CD4-positive, alpha-beta T cell treated with Interferon gamma for 1 hour (primary cell): Measurements from ENCODE around the gene GPC3.
"Not testable (repeated sequence)": the region's sequence is repeated elsewhere in the genome, so short reads cannot be mapped to it uniquely, and the experiment has no call there.

Source experiments
- DNase-seq: peaks from one replicate; pipeline ENCODE4 v3.0.0-alpha.2; 2020

The GPC3 gene

GRCh38 chrX:133745349-133745748 is 240.0 kb downstream of the GPC3 start:
- peak; percentile 5 for DNase-seq

GRCh38 chrX:133742602-133743305 is 242.6 kb downstream of the GPC3 start:
- no peak for DNase-seq

DNA sequence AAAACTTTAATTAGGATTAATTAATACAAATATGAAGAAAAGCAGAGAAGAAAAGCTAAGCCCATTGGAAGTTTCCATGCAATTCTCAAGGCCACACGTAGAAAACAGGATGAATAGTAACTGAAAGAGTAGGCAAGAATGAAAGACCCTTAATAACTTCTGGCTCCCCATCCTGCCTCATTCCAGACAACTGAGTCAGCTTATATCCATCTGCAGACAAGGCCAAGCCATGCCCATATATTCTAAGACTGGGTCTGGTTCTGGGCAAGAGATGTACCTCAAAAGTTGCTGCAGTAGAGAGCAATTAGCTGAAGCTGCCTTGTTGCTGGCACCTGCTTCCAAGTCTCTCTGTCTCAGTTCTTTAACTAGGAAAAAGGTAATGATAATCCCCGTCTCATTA is 244.1 kb downstream of the GPC3 start:
- no peak for DNase-seq

DNA sequence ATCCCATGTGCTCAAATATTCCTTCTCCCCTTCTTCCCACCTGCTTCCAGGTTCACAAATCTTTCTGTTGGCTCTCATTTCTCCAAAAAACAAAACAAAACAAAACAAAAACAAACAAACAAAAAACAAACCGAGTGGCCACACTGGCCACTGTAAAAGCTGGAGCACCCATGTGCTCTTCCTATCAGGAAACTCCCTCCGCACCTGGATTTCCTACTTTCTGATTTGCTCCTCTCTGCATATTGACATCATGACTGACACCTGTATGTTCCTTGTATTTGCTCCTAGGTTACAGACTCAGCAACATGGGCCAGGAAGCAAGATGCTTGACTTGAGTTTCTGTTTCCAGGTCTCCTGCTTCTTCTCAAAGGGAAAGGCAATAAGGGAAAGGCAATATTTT is 258.8 kb downstream of the GPC3 start:
- no peak for DNase-seq

DNA sequence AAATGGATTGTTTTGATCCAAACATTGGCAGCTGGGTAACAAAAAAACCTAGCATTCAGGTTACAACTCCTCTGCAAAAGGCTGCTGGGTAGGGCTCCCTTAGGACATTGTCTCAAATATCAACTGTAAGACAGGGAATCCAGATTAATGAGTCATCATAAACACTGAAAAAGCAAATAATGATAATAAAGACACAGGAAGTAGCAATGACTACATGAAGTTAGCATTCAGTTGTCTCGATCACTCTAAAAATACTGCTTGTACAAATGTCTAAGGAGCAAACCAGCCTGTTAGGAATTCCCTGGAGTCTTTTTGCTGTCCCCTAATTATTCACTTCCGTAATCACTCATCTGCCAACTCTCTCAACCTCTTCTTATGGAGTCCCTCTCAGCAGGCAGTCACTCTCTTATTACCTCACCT is 259.2 kb downstream of the GPC3 start:
- DNase-seq, result no peak

- no peak for DNase-seq
Observed at GRCh38 chrX:133723930-133724329, 261.5 kb downstream of the GPC3 start.

DNA sequence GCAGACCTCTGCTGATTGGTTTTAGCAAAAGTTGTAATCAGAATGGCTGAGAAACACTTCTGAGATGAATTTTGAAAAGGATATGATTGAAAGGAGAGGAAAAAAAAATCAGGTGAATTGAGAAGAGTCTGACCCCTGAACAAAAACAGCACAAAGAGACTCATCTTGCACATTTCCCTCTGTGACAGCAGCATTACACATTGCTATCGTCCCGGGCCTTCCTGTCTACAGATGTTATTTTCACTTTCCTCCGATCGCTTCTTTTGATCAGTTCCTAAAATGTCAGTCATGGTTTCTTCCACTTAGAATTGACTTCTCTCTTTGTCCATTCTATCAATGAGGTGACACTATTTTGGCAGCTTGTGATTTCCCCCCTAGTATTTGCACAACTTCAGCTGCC is 262.6 kb downstream of the GPC3 start:
- no peak for DNase-seq

DNA sequence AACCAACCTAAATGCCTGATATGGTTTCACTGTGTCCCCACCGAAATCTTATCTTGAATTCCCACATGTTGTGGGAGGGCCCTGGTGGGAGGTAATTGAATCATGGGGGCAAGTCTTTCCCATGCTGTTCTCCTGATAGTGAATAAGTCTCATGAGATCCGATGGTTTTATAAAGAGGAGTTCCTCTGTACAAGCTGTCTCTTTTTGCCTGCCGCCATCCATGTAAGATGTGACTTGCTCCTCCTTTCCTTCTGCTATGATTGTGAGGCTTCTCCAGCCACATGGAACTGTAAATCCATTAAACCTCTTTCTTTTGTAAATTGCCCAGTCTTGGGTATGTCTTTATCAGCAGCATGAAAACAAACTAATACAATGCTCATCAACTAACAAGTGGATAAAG is 265.1 kb downstream of the GPC3 start:
- DNase-seq, result not testable (repeated sequence)

GRCh38 chrX:133715715-133716114 is 269.7 kb downstream of the GPC3 start:
- DNase-seq, result no peak

GRCh38 chrX:133709501-133709900 is 275.9 kb downstream of the GPC3 start:
- DNase-seq, result no peak

- no peak for DNase-seq
Observed at GRCh38 chrX:133706890-133707289, 278.5 kb downstream of the GPC3 start.

GRCh38 chrX:133702230-133702629 is 283.2 kb downstream of the GPC3 start:
- DNase-seq, result no peak

GRCh38 chrX:133699023-133699728 is 286.2 kb downstream of the GPC3 start:
- DNase-seq, result no peak

- DNase-seq, result no peak
Observed at GRCh38 chrX:133698298-133698697, 287.1 kb downstream of the GPC3 start.

DNA sequence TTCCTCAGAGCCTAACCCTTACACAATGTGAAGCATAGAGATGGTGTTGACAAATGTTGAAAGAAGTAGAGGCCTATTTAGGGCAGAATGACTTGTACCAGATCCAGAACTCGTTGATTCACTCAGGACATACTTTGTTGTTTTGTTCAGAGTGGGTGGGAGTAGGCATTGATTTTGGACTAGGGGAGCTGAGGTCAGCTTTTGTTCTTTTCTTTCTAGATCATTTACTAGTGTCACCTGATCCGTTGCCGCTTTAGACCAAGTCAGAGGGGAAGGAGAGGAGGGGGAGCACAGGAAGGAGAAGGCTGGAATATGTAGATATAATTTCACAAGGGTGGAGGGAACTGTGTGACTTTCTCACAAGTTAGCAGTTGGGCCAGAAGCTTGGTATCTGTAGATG is 287.7 kb downstream of the GPC3 start:
- DNase-seq, result no peak

GRCh38 chrX:133689997-133690599 is 295.3 kb downstream of the GPC3 start:
- DNase-seq, result no peak

- no peak for DNase-seq
Observed at GRCh38 chrX:133685822-133686221, 299.6 kb downstream of the GPC3 start.

DNA sequence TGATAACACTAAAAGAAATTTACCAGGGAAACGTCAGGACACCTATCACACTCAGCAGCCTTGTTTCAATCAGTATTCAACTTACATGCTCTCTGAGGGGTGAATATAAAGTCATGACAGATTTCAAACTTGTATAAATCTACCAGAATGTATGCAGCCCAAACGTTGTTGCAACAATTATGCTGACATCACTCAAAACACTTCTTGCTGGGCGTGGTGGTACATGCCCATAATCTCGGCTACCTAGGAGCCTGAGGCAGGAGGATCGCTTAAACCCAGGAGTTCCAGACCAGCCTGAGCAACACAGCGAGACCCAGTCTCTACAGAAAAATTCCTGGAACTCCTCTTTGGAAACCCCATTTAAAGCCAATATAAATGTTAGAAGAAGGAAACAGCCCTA is 303.5 kb downstream of the GPC3 start:
- no peak for DNase-seq

- no peak for DNase-seq
Observed at GRCh38 chrX:133681421-133681820, 304.0 kb downstream of the GPC3 start.

DNA sequence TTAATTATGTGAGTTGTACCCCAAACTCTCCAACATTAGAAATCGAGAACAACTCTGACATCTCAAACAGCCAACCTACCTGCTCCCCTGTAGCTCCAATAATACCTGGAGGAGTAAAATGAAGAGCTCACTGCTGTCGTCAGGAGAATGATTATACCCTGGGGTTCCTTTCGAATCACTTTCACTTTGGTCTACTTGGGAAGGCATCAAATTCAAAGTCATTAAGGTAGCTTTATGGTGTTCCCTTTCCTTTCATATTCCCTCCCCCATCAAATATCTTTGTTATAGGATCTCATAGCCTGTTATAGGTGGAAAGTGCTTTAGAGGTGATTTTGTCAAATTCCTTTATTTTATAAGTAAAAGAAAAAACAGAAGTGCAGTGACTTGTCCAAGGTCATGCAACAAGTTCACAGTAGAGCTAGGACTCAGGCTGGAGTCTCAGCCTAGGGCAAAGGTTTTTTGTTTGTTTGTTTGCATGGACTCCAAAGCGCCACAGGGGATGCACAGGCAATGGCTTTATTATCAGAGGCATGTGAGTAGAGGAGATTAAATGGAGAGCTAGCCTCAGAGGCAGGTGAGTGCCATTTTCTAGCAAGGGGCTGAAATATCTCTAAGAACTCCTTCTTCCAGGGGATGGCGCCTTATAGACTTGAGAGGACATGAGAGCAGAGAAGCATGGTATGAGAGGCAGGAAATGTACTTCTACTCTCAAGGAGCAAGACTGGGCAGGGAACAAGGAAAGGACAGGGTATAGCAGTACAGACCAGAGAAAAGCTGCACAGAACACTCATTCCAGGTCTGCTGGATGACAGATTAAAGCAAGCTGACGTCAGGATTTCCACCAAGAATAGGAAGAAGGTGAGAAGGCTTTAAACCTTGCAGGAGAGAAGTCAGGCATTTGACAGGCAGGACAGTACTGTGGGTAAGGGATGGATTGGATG is 308.0 kb downstream of the GPC3 start:
- no peak for DNase-seq

DNA sequence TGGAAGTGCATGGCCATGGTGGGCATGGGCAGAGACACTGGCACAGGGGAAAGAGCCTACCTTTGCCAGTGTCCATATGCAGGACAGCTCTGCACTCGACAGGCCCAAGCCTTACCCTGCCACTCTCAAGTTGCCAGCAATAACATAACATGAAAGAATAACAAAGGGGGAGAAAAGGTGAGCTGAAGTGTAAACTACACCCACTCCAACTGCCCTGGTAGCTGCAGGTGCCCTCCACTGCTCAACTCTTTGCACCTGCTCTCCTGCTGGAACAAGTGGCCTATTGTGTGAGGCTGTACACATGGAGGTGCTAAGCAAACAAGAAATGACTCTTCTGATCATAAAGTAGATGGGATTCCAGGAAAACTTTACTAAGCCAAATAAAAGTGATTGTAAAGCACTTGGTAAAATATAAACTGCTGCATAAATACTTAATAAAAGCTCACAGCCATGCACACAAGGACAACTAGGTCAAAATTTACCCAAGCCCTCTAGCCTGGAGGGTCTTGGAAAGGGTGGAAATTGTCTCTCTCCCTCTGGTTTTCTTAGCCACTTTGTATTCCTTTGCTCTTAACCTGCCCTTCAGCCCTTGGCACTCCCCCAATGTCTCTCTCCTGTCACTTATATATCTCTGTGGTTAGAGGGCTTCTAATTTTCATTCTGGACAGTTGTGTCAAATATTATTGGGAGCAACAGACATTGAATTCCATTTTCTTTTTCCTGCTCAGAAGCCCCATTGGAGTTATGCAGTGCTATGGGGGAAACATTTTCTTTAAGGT is 308.9 kb downstream of the GPC3 start:
- no peak for DNase-seq

DNA sequence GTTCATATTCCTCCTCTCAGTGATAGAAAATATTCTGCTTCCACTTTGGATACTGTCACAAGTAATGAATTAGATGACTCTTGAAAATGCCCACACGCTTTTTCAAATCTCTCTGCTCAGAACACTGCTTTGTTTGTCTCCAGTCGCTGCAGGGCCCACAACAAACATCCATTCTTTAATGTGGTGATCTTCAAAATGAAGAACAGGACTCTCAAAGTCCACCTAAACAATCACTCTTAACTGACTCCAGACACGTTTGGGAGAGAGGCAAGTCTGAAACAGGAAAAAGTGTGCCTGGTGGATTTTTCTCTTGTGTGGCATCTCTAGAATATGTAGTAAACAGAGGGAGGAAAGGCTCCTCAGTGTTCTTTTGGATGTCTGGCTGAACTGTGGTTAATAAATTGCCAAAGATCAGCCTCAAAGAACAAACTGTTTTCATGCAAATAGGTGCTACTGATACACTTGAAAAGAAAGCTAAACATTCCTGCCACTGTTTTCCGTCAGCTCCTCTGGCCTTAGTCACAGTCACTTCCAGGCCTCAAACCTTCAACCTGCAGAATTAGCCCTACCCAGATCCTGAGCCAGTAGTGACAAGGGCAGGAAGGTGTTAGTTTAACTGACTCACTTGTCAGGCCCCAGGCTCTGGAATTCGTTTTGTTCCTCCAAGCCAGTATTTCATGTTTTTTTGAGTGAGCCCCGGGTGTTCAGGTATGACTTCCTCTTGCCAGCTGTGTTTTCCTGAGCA is 310.5 kb downstream of the GPC3 start:
- no peak for DNase-seq
